Kidney (tissue), 14 donors: Measurements from ENCODE around the gene FRMD4A. TPM values are rescaled to one million over a fixed set of nuclear protein-coding genes. Genes with fewer than 3 reads are reported as not detected.

ENCODE experiments used
- DNase-seq, 5 donors: peaks; one replicate each; pipeline ENCODE4 v3.0.0-alpha.2; 2013 to 2020
- FAIRE-seq: peaks from 2 replicates; lab custom pipeline; 2012; peaks lifted over from hg19 to GRCh38; lab: Jason Lieb, UNC
- H3K27ac ChIP-seq, 2 donors: one replicate each; pipeline ENCODE4 v1.7.0; 2013; ENCODE audit warnings: low read depth in 2 of 2, low read length in 2 of 2, inconsistent platforms in 1 of 2
- H3K27me3 ChIP-seq: one replicate; pipeline ENCODE4 v1.7.1; 2013; ENCODE audit warnings: low read length, inconsistent platforms; ENCODE audit not compliant: control insufficient read depth, insufficient read depth
- H3K36me3 ChIP-seq, 3 donors: one replicate each; pipeline versions ENCODE4 v1.7.0 to v1.7.1; 2013; ENCODE audit warnings: low read length in 3 of 3, control low read depth in 1 of 3, inconsistent platforms in 1 of 3; ENCODE audit not compliant: insufficient read depth in 3 of 3, control insufficient read depth in 2 of 3
- H3K4me1 ChIP-seq, 3 donors: one replicate each; pipeline versions ENCODE4 v1.7.0 to v1.7.1; 2013; ENCODE audit warnings: low read length in 3 of 3, inconsistent platforms in 1 of 3, low read depth in 1 of 3; ENCODE audit not compliant: control insufficient read depth in 2 of 3, insufficient read depth in 2 of 3
- H3K4me3 ChIP-seq, 3 donors: one replicate each; pipeline versions ENCODE4 v1.7.0 to v1.8.1; 2013; ENCODE audit warnings: low read length in 3 of 3, control low read depth in 1 of 3, inconsistent platforms in 1 of 3
- H3K9ac ChIP-seq, 3 donors: one replicate each; pipeline versions ENCODE4 v1.7.0 to v1.7.1; 2013; ENCODE audit warnings: low read length in 3 of 3, control low read depth in 1 of 3, inconsistent platforms in 1 of 3
- H3K9me3 ChIP-seq, 3 donors: one replicate each; pipeline versions ENCODE4 v1.7.0 to v1.7.1; 2013; ENCODE audit warnings: low read length in 3 of 3, control low read depth in 1 of 3, inconsistent platforms in 1 of 3; ENCODE audit not compliant: control insufficient read depth in 2 of 3, insufficient read depth in 1 of 3
- CTCF ChIP-seq: IDR thresholded peaks from 3 replicates; pipeline ENCODE4 v1.5.1; 2012; ENCODE audit warnings: mild to moderate bottlenecking, moderate library complexity, borderline replicate concordance; ENCODE audit not compliant: insufficient read depth; ENCODE audit errors: extremely low read depth
- intact Hi-C: fragments of 100-400 bp; cut with DNase I; formaldehyde crosslinking; loops from one replicate; pipeline ENCODE4 v1.11.1; 2022
- polyA plus RNA-seq: library from polyadenylated mRNA; stranded (reverse); fragments of 350-450 nt; fragmentation: Illumina TruSeq; extraction: RNeasy Lipid Tissue Mini Kit (QIAGEN cat#74804); gene quantifications from one replicate; pipeline ENCODE4 v1.2.3, GENCODE V29; 2014; ENCODE audit warnings: low read depth, low replicate concordance; ENCODE audit not compliant: insufficient read depth
- total RNA-seq: library from RNA; stranded (reverse); fragmentation: NEBNext Ultra II Directional; extraction: Animal tissue kit (Norgen Biotek cat#: 25700); gene quantifications from one replicate; pipeline ENCODE4 v1.2.1, GENCODE V29; 2021
- donor health status: control.
- donor health status: control.
- donor health status: control.
- donor health status: control.
- donor health status: control.
- donor health status: DM: yes; HTN: yes; CAD: no.
- donor health status: Normal renal cell carcinoma (clear cell type).

FRMD4A gene
- total and polyA plus RNA-seq, 2 donors from 2014 or later, result 16.0 to 68.2 TPM

- FAIRE-seq, result no peak
- intact Hi-C loops, result no loop called here
Observed at GRCh38 chr10:14040787-14041631, 289.7 kb downstream of the FRMD4A start.

GRCh38 chr10:14039968-14040668 is 290.6 kb downstream of the FRMD4A start:
- Histone ChIP-seq H3K27ac (no peak overlapping the region), H3K4me3 (no peak overlapping the region), H3K36me3 (no peaks in the 10 kb centered on the region), H3K9me3 (no peaks in the 10 kb centered on the region), H3K9ac (peak overlapping the region in 1 of 3 donors; percentile 10), H3K4me1 (peaks cover 2 to 4% (median 4%) of the 10 kb centered on the region in 3 donors), H3K27me3 (no peaks in the 10 kb centered on the region)
- DNase-seq (peak in 1 of 5 donors; percentile 15), FAIRE-seq (no peak)
- intact Hi-C loops, result no loop called here
- no peak for TF ChIP-seq CTCF

More at GRCh38 chr10:14040787-14041631, 289.7 kb downstream of the FRMD4A start:
- Histone ChIP-seq H3K9me3 (no peaks in the 10 kb centered on the region), H3K36me3 (no peaks in the 10 kb centered on the region), H3K27me3 (no peaks in the 10 kb centered on the region), H3K4me1 (peaks cover 2 to 4% (median 4%) of the 10 kb centered on the region in 3 donors), H3K4me3 (no peak overlapping the region), H3K27ac (no peak overlapping the region), H3K9ac (no peak overlapping the region)
- DNase-seq, result no peak
- no peak for TF ChIP-seq CTCF

- H3K4me3 ChIP-seq, result no peak overlapping the region
- FAIRE-seq, result no peak
- H3K9me3 ChIP-seq, result no peaks in the 10 kb centered on the region
- H3K27ac ChIP-seq, result no peak overlapping the region
- H3K36me3 ChIP-seq, result no peaks in the 10 kb centered on the region
- H3K27me3 ChIP-seq, result no peaks in the 10 kb centered on the region
- no peak for TF ChIP-seq CTCF
- intact Hi-C loops, result no loop called here
- DNase-seq, result no peak
- peaks cover 0 to 4% (median 2%) of the 10 kb centered on the region in 3 donors for H3K4me1 ChIP-seq
- H3K9ac ChIP-seq, result no peak overlapping the region
Observed at GRCh38 chr10:14036233-14036632, 294.5 kb downstream of the FRMD4A start.
